Panc1 (cell line): ENCODE results near the gene SLC9A3. TPM values are rescaled to one million over a fixed set of nuclear protein-coding genes. Genes with fewer than 3 reads are reported as not detected.

ENCODE experiments used
- ATAC-seq: fragments of 200-7000 bp; cut with Tn5 transposase; 2 replicates; pipeline ENCODE4 v1.9.1; 2020; ENCODE audit warnings: mild to moderate bottlenecking, moderate library complexity
- BruUV-seq: library from RNA; stranded (reverse); fragments of 400-500 nt; replicated peaks from 2 replicates; lab custom pipeline; 2021; lab: Mats Ljungman, UMichigan
- CTCF ChIA-PET: fragments of 300-600 bp; sonication (Branson Sonifier 250); formaldehyde crosslinking; loops from one replicate; lab custom pipeline; 2022; ENCODE audit warnings: antibody characterized with exemption; lab: Charles Lee
- POLR2A ChIA-PET: fragments of 300-600 bp; sonication (Branson Sonifier 250); formaldehyde crosslinking; loops from one replicate; lab custom pipeline; 2022; ENCODE audit warnings: antibody characterized with exemption; lab: Charles Lee
- DNase-seq: peaks from one replicate; pipeline ENCODE4 v3.0.0-alpha.2; 2010; ENCODE audit warnings: low read depth, low spot score
- H3K27ac ChIP-seq: 2 replicates; pipeline ENCODE4 v1.5.1; 2011; ENCODE audit warnings: mild to moderate bottlenecking, low read length, inconsistent platforms
- H3K27me3 ChIP-seq: fragments of 200-500 bp; sonication (Bioruptor generic); 2 replicates; pipeline ENCODE4 v1.6.0; 2014; ENCODE audit warnings: low read length, inconsistent platforms; ENCODE audit not compliant: control insufficient read depth, insufficient read depth
- H3K36me3 ChIP-seq: fragments of 200-500 bp; sonication (Bioruptor generic); 2 replicates; pipeline ENCODE4 v1.5.1; 2014; ENCODE audit warnings: inconsistent platforms, mild to moderate bottlenecking, low read length, moderate library complexity; ENCODE audit not compliant: control insufficient read depth, insufficient read depth
- H3K4me1 ChIP-seq: 2 replicates; pipeline ENCODE4 v1.5.1; 2011; ENCODE audit warnings: inconsistent platforms, mild to moderate bottlenecking, low read length, moderate library complexity; ENCODE audit not compliant: control insufficient read depth, insufficient read depth
- H3K4me3 ChIP-seq, 2 experiments: 2 replicates each; pipeline ENCODE4 v1.5.1; 2011 to 2012; ENCODE audit warnings: low read depth in 2 of 2, low read length in 2 of 2, mild to moderate bottlenecking in 2 of 2, inconsistent platforms in 1 of 2, moderate library complexity in 1 of 2
- H3K9me3 ChIP-seq: fragments of 200-500 bp; sonication (Bioruptor generic); 2 replicates; pipeline ENCODE4 v1.5.1; 2014; ENCODE audit warnings: low read depth, mild to moderate bottlenecking, inconsistent platforms, low read length, moderate library complexity; ENCODE audit not compliant: control insufficient read depth, insufficient read depth
- CTCF ChIP-seq: fragments of 450-650 bp; IDR thresholded peaks from 2 replicates; pipeline ENCODE4 v1.5.1; 2017; ENCODE audit warnings: mild to moderate bottlenecking
- POLR2AphosphoS5 ChIP-seq: IDR thresholded peaks from 2 replicates; pipeline ENCODE4 v1.6.1; 2012; ENCODE audit warnings: mild to moderate bottlenecking, low read depth, low read length, moderate library complexity
- SIN3A ChIP-seq: IDR thresholded peaks from 2 replicates; pipeline ENCODE4 v1.6.1; 2012; ENCODE audit warnings: low read depth, mild to moderate bottlenecking, low read length, moderate library complexity, borderline replicate concordance; ENCODE audit not compliant: insufficient read depth
- TCF7L2 ChIP-seq: IDR thresholded peaks from 2 replicates; pipeline ENCODE4 v1.6.1; 2011; ENCODE audit warnings: mild to moderate bottlenecking, low read depth, low read length, inconsistent platforms
- in situ Hi-C: cut with HindIII; loops from 2 replicates; pipeline ENCODE4 v1.10.0; 2016; ENCODE audit warnings: low sequenced_read_pairs, low pct_unique_long_range_greater_than_20kb
- intact Hi-C: fragments of 100-400 bp; cut with micrococcal nuclease; formaldehyde crosslinking; loops from one replicate; pipeline ENCODE4 v1.10.0; 2022; ENCODE audit not compliant: unreplicated experiment
- total RNA-seq: library from RNA; stranded (reverse); gene quantifications from one replicate; pipeline ENCODE4 v1.2.1, GENCODE V29; 2021; ENCODE audit not compliant: unreplicated experiment
- TF ChIP-seq, protein P1 (sequence below), 2 experiments: IDR thresholded peaks; 2 replicates each; pipeline ENCODE4 v1.6.1; 2011 to 2012; ENCODE audit warnings: low read depth in 2 of 2, control low read depth in 1 of 2, low read length in 1 of 2, mild to moderate bottlenecking in 1 of 2, moderate library complexity in 1 of 2; ENCODE audit not compliant: insufficient read depth in 1 of 2

The SLC9A3 gene
- total RNA-seq, 1 experiment from 2014 or later: 2.0 TPM

- ChIA-PET CTCF (interaction anchor here (0.6 kb wide), 1 partner anchor 10 kb away, joined by 14 read pairs; no protein-coding TSS in a partner anchor), POLR2A (no interaction called here)
- H3K27ac ChIP-seq: no peak overlapping the region
- no peak for DNase-seq
- H3K36me3 ChIP-seq: no peaks in the 10 kb centered on the region
- no TSS peak for BruUV-seq
- no peaks in the 10 kb centered on the region for H3K9me3 ChIP-seq
- 0 out of 2 replicates have a peak, but pooled peaks cover 2% of the 10 kb centered on the region for H3K4me1 ChIP-seq
- no peak for ATAC-seq
- TF ChIP-seq CTCF (no peak), POLR2AphosphoS5 (no peak), TCF7L2 (no peak), SIN3A (no peak)
- TF ChIP-seq, protein P1, sequence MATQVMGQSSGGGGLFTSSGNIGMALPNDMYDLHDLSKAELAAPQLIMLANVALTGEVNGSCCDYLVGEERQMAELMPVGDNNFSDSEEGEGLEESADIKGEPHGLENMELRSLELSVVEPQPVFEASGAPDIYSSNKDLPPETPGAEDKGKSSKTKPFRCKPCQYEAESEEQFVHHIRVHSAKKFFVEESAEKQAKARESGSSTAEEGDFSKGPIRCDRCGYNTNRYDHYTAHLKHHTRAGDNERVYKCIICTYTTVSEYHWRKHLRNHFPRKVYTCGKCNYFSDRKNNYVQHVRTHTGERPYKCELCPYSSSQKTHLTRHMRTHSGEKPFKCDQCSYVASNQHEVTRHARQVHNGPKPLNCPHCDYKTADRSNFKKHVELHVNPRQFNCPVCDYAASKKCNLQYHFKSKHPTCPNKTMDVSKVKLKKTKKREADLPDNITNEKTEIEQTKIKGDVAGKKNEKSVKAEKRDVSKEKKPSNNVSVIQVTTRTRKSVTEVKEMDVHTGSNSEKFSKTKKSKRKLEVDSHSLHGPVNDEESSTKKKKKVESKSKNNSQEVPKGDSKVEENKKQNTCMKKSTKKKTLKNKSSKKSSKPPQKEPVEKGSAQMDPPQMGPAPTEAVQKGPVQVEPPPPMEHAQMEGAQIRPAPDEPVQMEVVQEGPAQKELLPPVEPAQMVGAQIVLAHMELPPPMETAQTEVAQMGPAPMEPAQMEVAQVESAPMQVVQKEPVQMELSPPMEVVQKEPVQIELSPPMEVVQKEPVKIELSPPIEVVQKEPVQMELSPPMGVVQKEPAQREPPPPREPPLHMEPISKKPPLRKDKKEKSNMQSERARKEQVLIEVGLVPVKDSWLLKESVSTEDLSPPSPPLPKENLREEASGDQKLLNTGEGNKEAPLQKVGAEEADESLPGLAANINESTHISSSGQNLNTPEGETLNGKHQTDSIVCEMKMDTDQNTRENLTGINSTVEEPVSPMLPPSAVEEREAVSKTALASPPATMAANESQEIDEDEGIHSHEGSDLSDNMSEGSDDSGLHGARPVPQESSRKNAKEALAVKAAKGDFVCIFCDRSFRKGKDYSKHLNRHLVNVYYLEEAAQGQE (IDR thresholded peaks at IDR 0.05; ENCODE audit: insufficient read depth in 1 of 2, low read depth in 2 of 2, low read length in 1 of 2): no peak
- H3K27me3 ChIP-seq: peaks cover 3% of the 10 kb centered on the region
- in situ Hi-C loops (no loop called here), intact Hi-C loops (no loop called here)
- no peak overlapping the region for H3K4me3 ChIP-seq
These were observed 5.5 kb downstream of the SLC9A3 start for GRCh38 chr5:518721-519120.

GRCh38 chr5:517535-518100 is 6.6 kb downstream of the SLC9A3 start:
- Histone ChIP-seq H3K27me3 (no peaks in the 10 kb centered on the region; the same call in 1 of the 2 replicates), H3K36me3 (no peaks in the 10 kb centered on the region), H3K4me3 (no peak overlapping the region), H3K4me1 (no peaks in the 10 kb centered on the region), H3K27ac (no peak overlapping the region), H3K9me3 (no peaks in the 10 kb centered on the region)
- ChIA-PET CTCF (no interaction called here), POLR2A (no interaction called here)
- no peak for DNase-seq
- ATAC-seq: no peak
- TF ChIP-seq SIN3A (no peak), CTCF (no peak), TCF7L2 (no peak), POLR2AphosphoS5 (no peak)
- in situ Hi-C loops: no loop called here
- intact Hi-C loops: no loop called here
- no TSS peak for BruUV-seq
